Measurements from ENCODE around the gene TCF12. TPM values are rescaled to one million over a fixed set of nuclear protein-coding genes. Genes with fewer than 3 reads are reported as not detected.
"Not testable (repeated sequence)": the region's sequence is repeated elsewhere in the genome, so short reads cannot be mapped to it uniquely, and the experiment has no call there.

TCF12 gene
- polyA plus RNA-seq, 3 donors, result 151 to 186 (median 162) TPM

- DNase-seq (ENCODE audit: extremely low read depth in 1 of 11, low read depth in 9 of 11, low spot score in 4 of 11), result no peak
Measured at GRCh38 chr15:57094321-57095257, 176.1 kb downstream of the TCF12 start.

GRCh38 chr15:57095896-57096295, 177.5 kb downstream of the TCF12 start:
- DNase-seq (ENCODE audit: extremely low read depth in 1 of 11, low read depth in 9 of 11, low spot score in 4 of 11), result no peak

- DNase-seq (ENCODE audit: extremely low read depth in 1 of 11, low read depth in 9 of 11, low spot score in 4 of 11), result no peak
Measured at GRCh38 chr15:57097246-57097645, 178.8 kb downstream of the TCF12 start.

- not testable (repeated sequence) for DNase-seq (ENCODE audit: extremely low read depth in 1 of 11, low read depth in 9 of 11, low spot score in 4 of 11)
Measured at GRCh38 chr15:57097919-57098543, 179.6 kb downstream of the TCF12 start.

- no peak for DNase-seq (ENCODE audit: extremely low read depth in 1 of 11, low read depth in 9 of 11, low spot score in 4 of 11)
Measured at GRCh38 chr15:57098896-57099295, 180.5 kb downstream of the TCF12 start.

- DNase-seq (ENCODE audit: extremely low read depth in 1 of 11, low read depth in 9 of 11, low spot score in 4 of 11), result no peak
Measured at GRCh38 chr15:57100136-57100539, 181.7 kb downstream of the TCF12 start.

GRCh38 chr15:57102858-57103257, 184.4 kb downstream of the TCF12 start:
- no peak for DNase-seq (ENCODE audit: extremely low read depth in 1 of 11, low read depth in 9 of 11, low spot score in 4 of 11)

- no peak for DNase-seq (ENCODE audit: extremely low read depth in 1 of 11, low read depth in 9 of 11, low spot score in 4 of 11)
Measured at GRCh38 chr15:57108296-57108695, 189.9 kb downstream of the TCF12 start.

- no peak for DNase-seq (ENCODE audit: extremely low read depth in 1 of 11, low read depth in 9 of 11, low spot score in 4 of 11)
Measured at GRCh38 chr15:57109005-57109404, 190.6 kb downstream of the TCF12 start.

GRCh38 chr15:57111002-57111401, 192.6 kb downstream of the TCF12 start:
- DNase-seq (ENCODE audit: extremely low read depth in 1 of 11, low read depth in 9 of 11, low spot score in 4 of 11), result no peak

GRCh38 chr15:57112178-57112577, 193.7 kb downstream of the TCF12 start:
- peak in 2 of 11 donors; percentile 43 to 46 for DNase-seq (ENCODE audit: extremely low read depth in 1 of 11, low read depth in 9 of 11, low spot score in 4 of 11)

GRCh38 chr15:57114070-57114469, 195.6 kb downstream of the TCF12 start:
- no peak for DNase-seq (ENCODE audit: extremely low read depth in 1 of 11, low read depth in 9 of 11, low spot score in 4 of 11)

GRCh38 chr15:57118013-57118799, 199.8 kb downstream of the TCF12 start:
- DNase-seq (ENCODE audit: extremely low read depth in 1 of 11, low read depth in 9 of 11, low spot score in 4 of 11), result no peak

GRCh38 chr15:57122080-57122840, 203.8 kb downstream of the TCF12 start:
- DNase-seq (ENCODE audit: extremely low read depth in 1 of 11, low read depth in 9 of 11, low spot score in 4 of 11), result no peak

- DNase-seq (ENCODE audit: extremely low read depth in 1 of 11, low read depth in 9 of 11, low spot score in 4 of 11), result no peak
Measured at GRCh38 chr15:57124036-57124435, 205.6 kb downstream of the TCF12 start.

GRCh38 chr15:57129064-57129463, 210.6 kb downstream of the TCF12 start:
- no peak for DNase-seq (ENCODE audit: extremely low read depth in 1 of 11, low read depth in 9 of 11, low spot score in 4 of 11)

GRCh38 chr15:57130956-57131355, 212.5 kb downstream of the TCF12 start:
- DNase-seq (ENCODE audit: extremely low read depth in 1 of 11, low read depth in 9 of 11, low spot score in 4 of 11), result no peak

GRCh38 chr15:57133127-57133968, 214.9 kb downstream of the TCF12 start:
- DNase-seq (ENCODE audit: extremely low read depth in 1 of 11, low read depth in 9 of 11, low spot score in 4 of 11), result peak in 3 of 11 donors; percentile 32 to 57 (median 42)

All from renal cortex interstitium (tissue), 11 donors.